ENCODE data around the gene GARIN5B.

The GARIN5B gene

GRCh38 chr19:55346725-55347441 lies 16.2 kb downstream of the GARIN5B start:
- no peak for ATAC-seq (ENCODE audit: low read depth)
- peaks cover 11% of the 10 kb centered on the region; the same call in 1 of the 2 replicates for H3K36me3 ChIP-seq (ENCODE audit: low read depth)
- TF ChIP-seq CTCF (IDR thresholded peaks at IDR 0.05; ENCODE audit: poor library complexity, severe bottlenecking): no peak
- H3K4me1 ChIP-seq (ENCODE audit: insufficient read depth, poor library complexity, severe bottlenecking): peaks cover 27% of the 10 kb centered on the region
- no peaks in the 10 kb centered on the region for H3K9me3 ChIP-seq (ENCODE audit: severe bottlenecking)
- no peak overlapping the region for H3K27ac ChIP-seq (ENCODE audit: poor library complexity, severe bottlenecking)
- DNase-seq (ENCODE audit: low spot score): no peak
- no peak overlapping the region for H3K4me3 ChIP-seq (ENCODE audit: severe bottlenecking)
- H3K27me3 ChIP-seq (ENCODE audit: insufficient read depth, poor library complexity, severe bottlenecking): no peaks in the 10 kb centered on the region

- DNase-seq (ENCODE audit: low spot score): peak; percentile 84
- TF ChIP-seq CTCF (IDR thresholded peaks at IDR 0.05; ENCODE audit: poor library complexity, severe bottlenecking): no peak
- H3K4me1 ChIP-seq (ENCODE audit: insufficient read depth, poor library complexity, severe bottlenecking): peaks cover 23% of the 10 kb centered on the region
Observed at GRCh38 chr19:55345818-55346724, 17.0 kb downstream of the GARIN5B start.

GRCh38 chr19:55345101-55345817 lies 17.8 kb downstream of the GARIN5B start:
- Histone ChIP-seq H3K9me3 (ENCODE audit: severe bottlenecking) (no peaks in the 10 kb centered on the region), H3K4me1 (ENCODE audit: insufficient read depth, poor library complexity, severe bottlenecking) (peaks cover 23% of the 10 kb centered on the region), H3K36me3 (ENCODE audit: low read depth) (peaks cover 13% of the 10 kb centered on the region; the same call in 1 of the 2 replicates), H3K27ac (ENCODE audit: poor library complexity, severe bottlenecking) (peak overlapping the region; percentile 59), H3K4me3 (ENCODE audit: severe bottlenecking) (no peak overlapping the region), H3K27me3 (ENCODE audit: insufficient read depth, poor library complexity, severe bottlenecking) (no peaks in the 10 kb centered on the region)
- DNase-seq (ENCODE audit: low spot score) (no peak), ATAC-seq (ENCODE audit: low read depth) (no peak; the same call in 2 of the 3 replicates)
- no peak for TF ChIP-seq CTCF (IDR thresholded peaks at IDR 0.05; ENCODE audit: poor library complexity, severe bottlenecking)

More at GRCh38 chr19:55345818-55346724, 17.0 kb downstream of the GARIN5B start:
- ATAC-seq (ENCODE audit: low read depth): peak; percentile 43
- peaks cover 13% of the 10 kb centered on the region; the same call in 1 of the 2 replicates for H3K36me3 ChIP-seq (ENCODE audit: low read depth)
- no peaks in the 10 kb centered on the region for H3K9me3 ChIP-seq (ENCODE audit: severe bottlenecking)
- peak overlapping the region; percentile 59 for H3K27ac ChIP-seq (ENCODE audit: poor library complexity, severe bottlenecking)
- H3K27me3 ChIP-seq (ENCODE audit: insufficient read depth, poor library complexity, severe bottlenecking): no peaks in the 10 kb centered on the region
- no peak overlapping the region for H3K4me3 ChIP-seq (ENCODE audit: severe bottlenecking)

GRCh38 chr19:55344444-55344843 lies 18.6 kb downstream of the GARIN5B start:
- Histone ChIP-seq H3K27ac (ENCODE audit: poor library complexity, severe bottlenecking) (peak overlapping the region; percentile 59), H3K4me1 (ENCODE audit: insufficient read depth, poor library complexity, severe bottlenecking) (peaks cover 23% of the 10 kb centered on the region), H3K4me3 (ENCODE audit: severe bottlenecking) (no peak overlapping the region), H3K27me3 (ENCODE audit: insufficient read depth, poor library complexity, severe bottlenecking) (no peaks in the 10 kb centered on the region), H3K9me3 (ENCODE audit: severe bottlenecking) (no peaks in the 10 kb centered on the region), H3K36me3 (ENCODE audit: low read depth) (peaks cover 13% of the 10 kb centered on the region; the same call in 1 of the 2 replicates)
- DNase-seq (ENCODE audit: low spot score): peak; percentile 85
- peak; percentile 46 for ATAC-seq (ENCODE audit: low read depth)
- TF ChIP-seq CTCF (IDR thresholded peaks at IDR 0.05; ENCODE audit: poor library complexity, severe bottlenecking): peak; percentile 40

Data from RWPE2 (cell line).